Measurements from ENCODE around the gene ZXDC. TPM values are rescaled to one million over a fixed set of nuclear protein-coding genes. Genes with fewer than 3 reads are reported as not detected.

The ZXDC gene
- total RNA-seq, 2 donors from 2014 or later: 23.9 to 26.9 TPM

GRCh38 chr3:126497956-126498355 is 22.3 kb upstream of the ZXDC start:
- Mint-ChIP-seq H3K36me3 (no peaks in the 10 kb centered on the region), H3K9me3 (no peaks in the 10 kb centered on the region), H3K27ac (no peak overlapping the region)
- DNase-seq (ENCODE audit: low spot score in 2 of 2) (no peak), ATAC-seq (no peak)

- DNase-seq (ENCODE audit: low spot score in 2 of 2) (no peak), ATAC-seq (no peak)
- Mint-ChIP-seq H3K36me3 (no peaks in the 10 kb centered on the region), H3K27ac (peak overlapping the region in 1 of 2 donors; percentile 16), H3K9me3 (no peaks in the 10 kb centered on the region)
Measured at GRCh38 chr3:126496894-126497850, 21.5 kb upstream of the ZXDC start.

GRCh38 chr3:126495786-126496185 is 20.1 kb upstream of the ZXDC start:
- H3K36me3 Mint-ChIP-seq: no peaks in the 10 kb centered on the region
- DNase-seq (ENCODE audit: low spot score in 2 of 2) (no peak), ATAC-seq (no peak)
- H3K27ac Mint-ChIP-seq: no peak overlapping the region
- H3K9me3 Mint-ChIP-seq: no peaks in the 10 kb centered on the region

- no peak overlapping the region for H3K27ac Mint-ChIP-seq
Measured at GRCh38 chr3:126494970-126495230, 19.2 kb upstream of the ZXDC start.

GRCh38 chr3:126494204-126494969 is 18.7 kb upstream of the ZXDC start:
- Mint-ChIP-seq H3K36me3 (no peaks in the 10 kb centered on the region), H3K27ac (no peak overlapping the region), H3K9me3 (no peaks in the 10 kb centered on the region)
- no peak for DNase-seq (ENCODE audit: low spot score in 2 of 2)
- no peak for ATAC-seq

More at GRCh38 chr3:126494970-126495230, 19.2 kb upstream of the ZXDC start:
- Mint-ChIP-seq H3K36me3 (no peaks in the 10 kb centered on the region), H3K9me3 (no peaks in the 10 kb centered on the region)
- DNase-seq (ENCODE audit: low spot score in 2 of 2) (no peak), ATAC-seq (no peak)

GRCh38 chr3:126493739-126494138 is 18.0 kb upstream of the ZXDC start:
- no peaks in the 10 kb centered on the region for H3K9me3 Mint-ChIP-seq
- DNase-seq (ENCODE audit: low spot score in 2 of 2): no peak
- ATAC-seq: no peak
- no peaks in the 10 kb centered on the region for H3K36me3 Mint-ChIP-seq
- H3K27ac Mint-ChIP-seq: no peak overlapping the region

- H3K9me3 Mint-ChIP-seq: no peaks in the 10 kb centered on the region
- ATAC-seq: no peak
- H3K27ac Mint-ChIP-seq: no peak overlapping the region
- DNase-seq (ENCODE audit: low spot score in 2 of 2): no peak
- H3K36me3 Mint-ChIP-seq: no peaks in the 10 kb centered on the region
Measured at GRCh38 chr3:126493051-126493450, 17.4 kb upstream of the ZXDC start.

- no peak overlapping the region for H3K27ac Mint-ChIP-seq
- no peaks in the 10 kb centered on the region for H3K36me3 Mint-ChIP-seq
- H3K9me3 Mint-ChIP-seq: no peaks in the 10 kb centered on the region
- DNase-seq (ENCODE audit: low spot score in 2 of 2) (no peak), ATAC-seq (no peak)
Measured at GRCh38 chr3:126491221-126492013, 15.7 kb upstream of the ZXDC start.

- Mint-ChIP-seq H3K27ac (no peak overlapping the region), H3K36me3 (no peaks in the 10 kb centered on the region), H3K9me3 (no peaks in the 10 kb centered on the region)
- ATAC-seq (no peak), DNase-seq (ENCODE audit: low spot score in 2 of 2) (no peak)
Measured at GRCh38 chr3:126490619-126491018, 14.9 kb upstream of the ZXDC start.

GRCh38 chr3:126488886-126489569 is 13.3 kb upstream of the ZXDC start:
- Mint-ChIP-seq H3K36me3 (no peaks in the 10 kb centered on the region), H3K27ac (no peak overlapping the region), H3K9me3 (no peaks in the 10 kb centered on the region)
- ATAC-seq: no peak
- no peak for DNase-seq (ENCODE audit: low spot score in 2 of 2)

- Mint-ChIP-seq H3K36me3 (no peaks in the 10 kb centered on the region), H3K27ac (no peak overlapping the region), H3K9me3 (no peaks in the 10 kb centered on the region)
- no peak for ATAC-seq
- no peak for DNase-seq (ENCODE audit: low spot score in 2 of 2)
Measured at GRCh38 chr3:126488185-126488584, 12.5 kb upstream of the ZXDC start.

- Mint-ChIP-seq H3K9me3 (no peaks in the 10 kb centered on the region), H3K36me3 (no peaks in the 10 kb centered on the region), H3K27ac (peak overlapping the region; percentile 14 to 54)
- DNase-seq (ENCODE audit: low spot score in 2 of 2) (peak in 1 of 2 donors; percentile 8), ATAC-seq (peak; percentile 64 to 93)
Measured at GRCh38 chr3:126487151-126487771, 11.6 kb upstream of the ZXDC start.

- Mint-ChIP-seq H3K9me3 (no peaks in the 10 kb centered on the region), H3K27ac (peak overlapping the region in 1 of 2 donors; percentile 54), H3K36me3 (no peaks in the 10 kb centered on the region)
- DNase-seq (ENCODE audit: low spot score in 2 of 2) (no peak), ATAC-seq (no peak)
Measured at GRCh38 chr3:126486360-126486847, 10.7 kb upstream of the ZXDC start.

GRCh38 chr3:126485956-126486355 is 10.3 kb upstream of the ZXDC start:
- no peaks in the 10 kb centered on the region for H3K36me3 Mint-ChIP-seq
- DNase-seq (ENCODE audit: low spot score in 2 of 2) (no peak), ATAC-seq (no peak)
- H3K27ac Mint-ChIP-seq: peak overlapping the region; percentile 54 to 81
- H3K9me3 Mint-ChIP-seq: no peaks in the 10 kb centered on the region

- H3K9me3 Mint-ChIP-seq: no peaks in the 10 kb centered on the region
- H3K36me3 Mint-ChIP-seq: no peaks in the 10 kb centered on the region
- DNase-seq (ENCODE audit: low spot score in 2 of 2): no peak
- ATAC-seq: no peak
- peak overlapping the region; percentile 54 to 81 for H3K27ac Mint-ChIP-seq
Measured at GRCh38 chr3:126485176-126485897, 9.6 kb upstream of the ZXDC start.

All from activated naive CD4-positive, alpha-beta T cell treated with anti-CD3 and anti-CD28 coated beads, Interleukin-2, amount 50 U/mL, for 72 hours (primary cell).